ENCODE results near the gene OXCT1.
"Not testable (repeated sequence)": the region's sequence is repeated elsewhere in the genome, so short reads cannot be mapped to it uniquely, and the experiment has no call there.

OXCT1 gene

GRCh38 chr5:41722359-41722950, 147.8 kb downstream of the OXCT1 start:
- no peak for TF ChIP-seq POLR2A (IDR thresholded peaks at IDR 0.05; ENCODE audit: extremely low read depth, insufficient read length)
- TF ChIP-seq CTCF (IDR thresholded peaks at IDR 0.05; ENCODE audit: low read depth, low read length): no peak
- TF ChIP-seq, protein P1, sequence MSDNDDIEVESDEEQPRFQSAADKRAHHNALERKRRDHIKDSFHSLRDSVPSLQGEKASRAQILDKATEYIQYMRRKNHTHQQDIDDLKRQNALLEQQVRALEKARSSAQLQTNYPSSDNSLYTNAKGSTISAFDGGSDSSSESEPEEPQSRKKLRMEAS (IDR thresholded peaks at IDR 0.05; ENCODE audit: low read depth, low read length): no peak
- no peak for TF ChIP-seq MYC (IDR thresholded peaks at IDR 0.05; ENCODE audit: low read depth, low read length)
- H3K4me3 ChIP-seq (ENCODE audit: low read depth, low read length): no peak overlapping the region
- no peak for DNase-seq (ENCODE audit: low read depth)

GRCh38 chr5:41721516-41721915, 148.7 kb downstream of the OXCT1 start:
- TF ChIP-seq MYC (IDR thresholded peaks at IDR 0.05; ENCODE audit: low read depth, low read length) (no peak), CTCF (IDR thresholded peaks at IDR 0.05; ENCODE audit: low read depth, low read length) (no peak), POLR2A (IDR thresholded peaks at IDR 0.05; ENCODE audit: extremely low read depth, insufficient read length) (no peak)
- TF ChIP-seq, protein P1 (IDR thresholded peaks at IDR 0.05; ENCODE audit: low read depth, low read length): no peak
- H3K4me3 ChIP-seq (ENCODE audit: low read depth, low read length): no peak overlapping the region
- DNase-seq (ENCODE audit: low read depth): no peak

DNA sequence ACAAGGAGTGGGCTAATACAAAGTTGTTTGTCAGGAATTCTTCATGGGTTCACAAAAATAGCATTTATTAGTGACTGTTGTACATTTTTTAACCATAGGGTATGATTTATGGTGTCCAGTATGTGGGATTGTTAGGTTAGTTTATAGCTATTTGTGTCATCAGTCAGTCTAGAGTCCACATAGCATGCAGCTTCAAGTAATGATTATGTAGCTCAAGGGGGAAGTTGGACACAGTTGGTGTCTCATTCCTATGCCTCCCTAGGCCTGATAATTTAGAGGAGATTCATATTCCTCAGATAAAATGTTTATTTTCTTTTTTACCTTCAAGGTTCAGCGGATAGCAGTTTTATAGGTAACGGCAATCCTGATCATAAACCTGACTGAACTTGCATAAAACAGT, 153.8 kb downstream of the OXCT1 start:
- TF ChIP-seq CTCF (IDR thresholded peaks at IDR 0.05; ENCODE audit: low read depth, low read length): no peak
- DNase-seq (ENCODE audit: low read depth): no peak
- no peak overlapping the region for H3K4me3 ChIP-seq (ENCODE audit: low read depth, low read length)

GRCh38 chr5:41714446-41714845, 155.8 kb downstream of the OXCT1 start:
- H3K4me3 ChIP-seq (ENCODE audit: low read depth, low read length); DNase-seq (ENCODE audit: low read depth): not testable (repeated sequence)

GRCh38 chr5:41708604-41708940, 161.7 kb downstream of the OXCT1 start:
- TF ChIP-seq POLR2A (IDR thresholded peaks at IDR 0.05; ENCODE audit: extremely low read depth, insufficient read length): no peak
- TF ChIP-seq MYC (IDR thresholded peaks at IDR 0.05; ENCODE audit: low read depth, low read length): no peak
- TF ChIP-seq, protein P1 (IDR thresholded peaks at IDR 0.05; ENCODE audit: low read depth, low read length): no peak
- no peak for TF ChIP-seq CTCF (IDR thresholded peaks at IDR 0.05; ENCODE audit: low read depth, low read length)
- DNase-seq (ENCODE audit: low read depth): no peak
- no peak overlapping the region for H3K4me3 ChIP-seq (ENCODE audit: low read depth, low read length)

DNA sequence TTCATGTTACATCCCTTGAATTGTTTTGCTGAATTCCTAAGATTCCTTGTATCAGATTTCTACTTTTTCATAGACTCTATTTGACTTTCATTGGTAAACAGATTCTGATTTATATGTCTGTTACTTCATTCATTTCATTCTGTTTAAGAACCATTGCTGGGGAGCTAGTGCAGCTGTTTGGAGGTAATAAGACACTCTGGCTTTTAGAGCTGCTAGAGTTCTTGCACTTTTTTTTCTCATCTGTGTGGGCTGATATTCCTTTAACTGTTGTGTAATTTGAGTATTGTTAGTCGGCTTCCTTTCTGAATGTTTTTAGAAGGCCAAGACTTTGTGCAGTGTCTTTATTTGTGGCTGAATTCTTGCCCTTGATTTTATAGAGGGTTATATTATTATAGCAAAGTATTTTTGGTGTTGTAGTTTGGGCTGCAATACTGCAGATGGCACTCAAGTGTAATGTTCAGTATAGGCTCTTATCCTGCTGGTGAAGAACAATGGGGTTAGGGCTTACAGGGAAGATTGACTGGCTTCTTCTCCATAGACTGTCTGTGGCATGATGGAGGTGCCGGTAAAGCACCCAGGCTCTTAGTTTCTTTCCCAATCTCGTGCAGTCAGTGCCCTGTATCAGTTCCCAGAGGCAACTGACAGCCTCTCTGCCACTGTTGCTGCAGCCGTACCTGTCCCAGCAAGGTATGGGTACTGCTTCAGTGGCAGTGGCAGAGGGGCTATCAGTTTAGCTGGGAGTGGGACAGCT, 162.2 kb downstream of the OXCT1 start:
- peak; percentile 26 for DNase-seq (ENCODE audit: low read depth)
- H3K4me3 ChIP-seq (ENCODE audit: low read depth, low read length): no peak overlapping the region
- no peak for TF ChIP-seq MYC (IDR thresholded peaks at IDR 0.05; ENCODE audit: low read depth, low read length)
- TF ChIP-seq, protein P1 (IDR thresholded peaks at IDR 0.05; ENCODE audit: low read depth, low read length): no peak
- no peak for TF ChIP-seq POLR2A (IDR thresholded peaks at IDR 0.05; ENCODE audit: extremely low read depth, insufficient read length)
- TF ChIP-seq CTCF (IDR thresholded peaks at IDR 0.05; ENCODE audit: low read depth, low read length): peak; percentile 7
